Stimulated activated CD4-positive, alpha-beta T cell treated with anti-CD3 and anti-CD28 coated beads, Interleukin-1b, Interleukin-23, amount 100 ng/mL, for 4 hours (primary cell): ENCODE measurements around the gene GAGE12G.
"Not testable (repeated sequence)": the region's sequence is repeated elsewhere in the genome, so short reads cannot be mapped to it uniquely, and the experiment has no call there.

Experiments
- DNase-seq, 2 donors: peaks; one replicate each; pipeline ENCODE4 v3.0.0-alpha.2; 2020; ENCODE audit warnings: low read depth in 2 of 2

GAGE12G gene

GRCh38 chrX:49570100-49570499 lies at the start of gene GAGE12G:
TSS of gene GAGE12G (plus strand) at chrX:49570400. CDS start at chrX:49571555, 1,155 bp downstream.
- DNase-seq = not testable (repeated sequence)

- DNase-seq = not testable (repeated sequence)
Observed at GRCh38 chrX:49531877-49532276, 38.3 kb upstream of the GAGE12G start, which contains the start of gene GAGE12C. TSS of gene GAGE12C (plus strand) at chrX:49532177. CDS start at chrX:49533332, 1,155 bp downstream.

- not testable (repeated sequence) for DNase-seq
Observed at GRCh38 chrX:49541433-49541832, 28.8 kb upstream of the GAGE12G start, which contains the start of gene GAGE12D. TSS of gene GAGE12D (plus strand) at chrX:49541733. CDS start at chrX:49542888, 1,155 bp downstream.

GRCh38 chrX:49550989-49551388 lies 19.2 kb upstream of the GAGE12G start, which contains the start of gene GAGE12E:
TSS of gene GAGE12E (plus strand) at chrX:49551289. CDS start at chrX:49552444, 1,155 bp downstream.
- DNase-seq = not testable (repeated sequence)

- not testable (repeated sequence) for DNase-seq
Observed at GRCh38 chrX:49560542-49560941, 9.7 kb upstream of the GAGE12G start, which contains the start of gene GAGE12F. TSS of gene GAGE12F (plus strand) at chrX:49560842. CDS start at chrX:49561997, 1,155 bp downstream.

- not testable (repeated sequence) for DNase-seq
Observed at GRCh38 chrX:49568728-49569127, 1.5 kb upstream of the GAGE12G start.

DNA sequence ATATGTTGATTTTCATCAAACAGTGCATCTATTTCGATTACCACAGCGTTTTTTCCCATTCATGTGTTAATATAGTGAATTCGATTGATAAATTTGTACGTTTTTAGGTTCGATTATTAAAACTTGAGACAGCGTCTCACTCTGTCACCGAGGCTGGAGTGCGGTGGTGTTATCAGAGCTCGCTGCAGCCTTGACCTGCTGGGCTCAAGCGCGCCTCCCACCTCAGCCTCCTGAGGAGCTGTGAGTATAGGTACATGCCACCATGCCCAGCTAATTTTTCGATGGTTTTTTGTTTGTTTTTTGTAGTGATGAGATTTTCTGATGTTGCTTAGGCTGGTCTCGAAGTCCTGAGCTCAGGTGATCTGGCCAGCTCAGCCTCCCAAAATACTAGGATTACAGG lies 1.0 kb upstream of the GAGE12G start:
- DNase-seq = not testable (repeated sequence)

DNA sequence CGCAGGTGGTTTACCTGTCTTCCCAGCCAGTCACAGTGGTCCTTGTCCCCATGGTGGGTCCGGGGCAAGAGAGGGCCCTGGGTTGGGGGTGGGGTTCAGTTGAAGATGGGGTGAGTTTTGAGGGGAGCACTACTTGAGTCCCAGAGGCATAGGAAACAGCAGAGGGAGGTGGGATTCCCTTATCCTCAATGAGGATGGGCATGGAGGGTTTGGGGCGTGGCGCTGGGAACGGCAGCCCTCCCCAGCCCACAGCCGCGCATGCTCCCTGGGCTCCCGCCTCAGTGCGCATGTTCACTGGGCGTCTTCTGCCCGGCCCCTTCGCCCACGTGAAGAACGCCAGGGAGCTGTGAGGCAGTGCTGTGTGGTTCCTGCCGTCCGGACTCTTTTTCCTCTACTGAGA lies 9.4 kb downstream of the GAGE12G start, which contains the start of gene GAGE12H:
GAGE12H (plus strand) TSS at position 301 of the 400 bp plus-strand sequence. CDS start 1,155 bp downstream, outside the sequence.
- not testable (repeated sequence) for DNase-seq

GRCh38 chrX:49589196-49589595 lies 19.0 kb downstream of the GAGE12G start, which contains the start of gene GAGE2A:
TSS of gene GAGE2A (plus strand) at chrX:49589496. CDS start at chrX:49590651, 1,155 bp downstream.
- DNase-seq = not testable (repeated sequence)

- DNase-seq = peak in 1 of 2 donors; percentile 1
Observed at GRCh38 chrX:49589769-49590478, 19.7 kb downstream of the GAGE12G start.

DNA sequence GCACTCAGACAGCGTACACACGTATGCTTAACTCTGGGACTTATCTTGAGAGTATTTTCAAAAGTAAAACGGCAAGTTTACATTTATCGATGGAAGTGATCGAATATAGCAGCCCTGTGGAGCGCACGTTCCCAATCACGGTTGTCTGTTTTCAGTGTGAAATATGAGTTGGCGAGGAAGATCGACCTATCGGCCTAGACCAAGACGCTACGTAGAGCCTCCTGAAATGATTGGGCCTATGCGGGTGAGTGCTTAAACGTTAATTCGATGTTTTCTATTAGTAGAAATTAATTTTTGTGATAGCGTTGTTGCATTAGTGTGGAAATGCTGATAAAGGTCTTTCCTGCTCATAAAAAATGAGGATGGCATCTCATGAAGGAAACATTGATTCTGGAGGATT lies 20.3 kb downstream of the GAGE12G start:
- not testable (repeated sequence) for DNase-seq

- DNase-seq = not testable (repeated sequence)
Observed at GRCh38 chrX:49598720-49599119, 28.5 kb downstream of the GAGE12G start, which contains the start of gene GAGE1. TSS of gene GAGE1 (plus strand) at chrX:49599020. CDS start at chrX:49600175, 1,155 bp downstream.

DNA sequence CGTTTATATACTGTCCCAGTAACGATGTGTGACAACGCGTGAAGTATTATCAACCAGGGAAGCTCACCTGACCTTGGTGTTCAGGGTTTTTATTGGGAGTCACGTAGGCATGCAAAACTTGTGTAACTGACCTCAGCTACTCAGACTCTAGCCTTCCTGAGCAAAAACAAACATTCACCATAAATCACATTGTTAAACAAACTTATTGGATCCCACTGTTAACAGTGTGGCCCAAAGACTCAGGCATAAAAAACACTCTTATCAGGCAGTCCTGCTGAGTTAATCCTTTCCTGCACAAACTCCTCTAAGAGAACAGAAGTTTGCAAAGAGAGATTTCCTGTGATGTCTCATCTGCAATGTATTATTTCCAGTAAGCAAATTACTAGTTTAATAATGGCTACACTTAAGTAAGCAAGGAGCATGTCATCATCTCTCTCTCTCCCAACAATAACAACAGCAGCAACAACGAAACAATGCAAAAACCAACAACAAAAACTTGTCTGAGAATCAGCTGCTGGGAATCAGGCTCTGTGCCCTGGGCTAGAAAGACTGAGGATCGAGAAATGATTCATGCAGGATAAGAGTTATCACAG lies 40.6 kb downstream of the GAGE12G start:
- no peak for DNase-seq

DNA sequence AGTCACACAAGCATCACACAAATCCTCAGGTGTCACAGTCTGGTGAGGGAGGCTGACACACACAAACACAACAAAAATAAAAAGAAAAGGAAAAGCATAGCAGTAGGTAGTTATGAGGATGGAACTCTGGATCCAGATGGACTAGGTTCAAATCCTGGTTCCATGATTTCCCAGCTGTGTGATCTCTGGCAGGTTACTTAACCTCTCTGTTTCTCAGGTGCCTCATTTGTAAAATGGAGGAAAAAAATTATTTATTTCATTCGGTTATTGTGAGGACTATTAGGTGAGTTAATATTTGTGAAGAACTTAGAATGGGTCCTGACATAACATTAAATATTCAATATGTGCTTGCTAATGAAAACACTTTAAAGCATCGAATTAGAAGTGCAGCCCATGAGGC lies 48.4 kb downstream of the GAGE12G start:
- no peak for DNase-seq
